OCI-LY3 (cell line): ENCODE measurements around the gene GM2A.

Experiments used
- CTCF ChIP-seq: fragments of 200-600, 300-600 bp; sonication (generic); IDR thresholded peaks from 2 replicates; pipeline ENCODE4 v1.5.1; 2014; ENCODE audit warnings: antibody characterized with exemption, low read length, low read depth
- EZH2phosphoT487 ChIP-seq: fragments of 200-600 bp; shearing (Covaris generic); IDR thresholded peaks from 2 replicates; pipeline ENCODE4 v1.6.1; 2018; ENCODE audit warnings: antibody characterized with exemption, mixed run types, low read depth

- TF ChIP-seq CTCF = no peak
- TF ChIP-seq EZH2phosphoT487 = no peak
Observed at GRCh38 chr5:151278845-151279244, 25.9 kb downstream of the GM2A start.
